ENCODE results near the gene SOX5. TPM values are rescaled to one million over a fixed set of nuclear protein-coding genes. Genes with fewer than 3 reads are reported as not detected.

Gene SOX5
- total and polyA plus RNA-seq, 2 of the 8 experiments (the other 6 are each of a cell fraction or from before 2014, with no cell fraction given), result 2.2 to 2.6 TPM

DNA sequence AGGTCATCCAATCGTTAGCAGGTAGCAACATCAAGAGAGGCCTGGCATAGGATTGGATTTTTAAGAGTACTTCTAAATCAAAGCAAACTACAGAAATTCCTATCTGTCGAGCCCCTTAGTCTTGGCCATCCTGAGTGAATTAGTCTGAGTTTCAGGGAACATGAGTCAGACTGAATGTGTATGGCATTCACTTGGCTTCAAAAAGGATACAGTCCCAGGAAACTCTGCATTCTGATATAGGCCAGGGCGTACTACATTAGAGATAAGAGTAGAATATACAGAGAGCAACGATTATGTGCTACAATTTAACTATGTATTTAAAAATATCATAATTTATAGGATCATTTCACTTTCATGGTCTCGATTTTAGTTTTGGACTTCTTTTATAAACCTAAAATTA lies 242.2 kb downstream of the SOX5 start:
- Histone ChIP-seq H3K9me3 (ENCODE audit: insufficient read depth in 2 of 2, low read depth in 1 of 2, low read length in 1 of 2) (no peaks in the 10 kb centered on the region), H3K23ac (ENCODE audit: insufficient read length) (no peak overlapping the region), H3K27ac (ENCODE audit: low read depth, low read length) (no peak overlapping the region), H2BK15ac (ENCODE audit: low read length) (no peak overlapping the region), H3K4me3 (ENCODE audit: extremely low read depth in 1 of 4, insufficient read depth in 2 of 4, low read depth in 3 of 4, low read length in 4 of 4) (no peak overlapping the region), H4K8ac (ENCODE audit: extremely low read depth, insufficient read depth, low read length) (no peak overlapping the region), H3K9ac (replicated peaks in 1 of 4; ENCODE audit: extremely low read depth in 1 of 4, low read depth in 3 of 4, low read length in 3 of 4) (no peak overlapping the region), H4K20me1 (replicated peaks in 1 of 2; ENCODE audit: control insufficient read depth in 1 of 2, insufficient read depth in 2 of 2, low read length in 2 of 2) (no peaks in the 10 kb centered on the region), H3K23me2 (ENCODE audit: low read depth, low read length) (no peaks in the 10 kb centered on the region), H2AFZ (ENCODE audit: low read length) (no peak overlapping the region), H3K18ac (ENCODE audit: extremely low read depth, low read length) (no peak overlapping the region), H2BK20ac (ENCODE audit: low read length) (no peak overlapping the region), H3K56ac (replicated peaks; ENCODE audit: insufficient read length, low read depth, low read length) (no peak overlapping the region), H2BK120ac (replicated peaks; ENCODE audit: low read depth, low read length) (no peak overlapping the region), H3K4ac (replicated peaks; ENCODE audit: insufficient read length, low read depth, low read length) (no peak overlapping the region), H3K79me2 (ENCODE audit: control insufficient read depth in 1 of 2, insufficient read depth in 2 of 2, low read length in 2 of 2) (no peaks in the 10 kb centered on the region), H2BK5ac (ENCODE audit: low read depth, low read length) (no peak overlapping the region), H3K4me1 (replicated peaks in 1 of 4; ENCODE audit: control insufficient read depth in 3 of 4, insufficient read depth in 4 of 4, low read length in 3 of 4) (peaks cover 0 to 22% (median 9%) of the 10 kb centered on the region in 4 experiments; a peak in 6 of 7 replicates), H2AK5ac (ENCODE audit: low read depth, low read length) (no peak overlapping the region), H2BK12ac (ENCODE audit: low read depth, low read length) (no peak overlapping the region), H3K14ac (ENCODE audit: insufficient read length) (no peak overlapping the region), H3K27me3 (replicated peaks in 1 of 4; ENCODE audit: control insufficient read depth in 3 of 4, extremely low read depth in 1 of 4, insufficient read depth in 3 of 4, low read length in 3 of 4) (no peaks in the 10 kb centered on the region), H3K36me3 (ENCODE audit: control insufficient read depth in 2 of 4, insufficient read depth in 4 of 4, low read length in 3 of 4) (no peaks in the 10 kb centered on the region), H3K79me1 (ENCODE audit: low read depth, low read length) (no peaks in the 10 kb centered on the region), H4K91ac (replicated peaks; ENCODE audit: insufficient read length, low read length) (no peak overlapping the region), H4K5ac (ENCODE audit: insufficient read length, low read depth, low read length) (no peak overlapping the region), H3K4me2 (ENCODE audit: insufficient read depth in 1 of 2, low read depth in 2 of 2, low read length in 2 of 2) (no peak overlapping the region)
- WGBS, 2 experiments (ENCODE audit: extremely low coverage in 1 of 2, insufficient coverage in 1 of 2, insufficient read length in 1 of 2, insufficient replicate concordance in 2 of 2, low coverage in 1 of 2, low lambda C conversion rate in 2 of 2, missing lambda C conversion rate in 1 of 2), result 83% methylated on average over 5 of the region's 5 CpGs; no CpG with 5 or more reads in 1 of the 2 experiments
- CTCF ChIA-PET (ENCODE audit: partially characterized antibody), result no interaction called here
- FAIRE-seq (no peak), DNase-seq (ENCODE audit: low read depth in 1 of 2, low spot score in 2 of 2) (no peak)
- POLR2A ChIA-PET (ENCODE audit: partially characterized antibody), result no interaction called here
- no peak for TF ChIP-seq CHD2 (IDR thresholded peaks at IDR 0.05; ENCODE audit: low read length)
- no peak for TF ChIP-seq BACH1 (IDR thresholded peaks at IDR 0.05; ENCODE audit: low read length)
- TF ChIP-seq HDAC2 (IDR thresholded peaks at IDR 0.05; ENCODE audit: borderline replicate concordance in 1 of 2, low read depth in 2 of 2, low read length in 2 of 2), result no peak
- TF ChIP-seq POLR2AphosphoS5 (IDR thresholded peaks at IDR 0.05; ENCODE audit: low read depth, low read length), result no peak
- TF ChIP-seq RAD21 (IDR thresholded peaks at IDR 0.05 in 1 of 2, conservative IDR thresholded peaks at IDR 0.05 in 1 of 2; ENCODE audit: low read depth in 2 of 2, low read length in 2 of 2), result no peak
- no peak for TF ChIP-seq CTBP2 (IDR thresholded peaks at IDR 0.05; ENCODE audit: borderline replicate concordance, insufficient read depth, insufficient read length, low read length)
- TF ChIP-seq BRCA1 (IDR thresholded peaks at IDR 0.05; ENCODE audit: low read depth, low read length), result no peak
- TF ChIP-seq TAF7 (optimal IDR thresholded peaks at IDR 0.05; ENCODE audit: borderline replicate concordance, low read depth, low read length), result no peak
- TF ChIP-seq MAFK (IDR thresholded peaks at IDR 0.05; ENCODE audit: low read depth, low read length), result no peak
- no peak for TF ChIP-seq SP2 (IDR thresholded peaks at IDR 0.05; ENCODE audit: low read length)
- TF ChIP-seq BCL11A (IDR thresholded peaks at IDR 0.05; ENCODE audit: low read depth in 2 of 2, low read length in 2 of 2), result no peak
- no peak for TF ChIP-seq EGR1 (IDR thresholded peaks at IDR 0.05; ENCODE audit: borderline replicate concordance, low read depth, low read length)
- no peak for TF ChIP-seq NRF1 (IDR thresholded peaks at IDR 0.05; ENCODE audit: low read depth, low read length)
- TF ChIP-seq TCF12 (IDR thresholded peaks at IDR 0.05; ENCODE audit: low read depth, low read length), result no peak
- no peak for TF ChIP-seq JUN (IDR thresholded peaks at IDR 0.05; ENCODE audit: low read depth, low read length)
- no peak for TF ChIP-seq SIX5 (IDR thresholded peaks at IDR 0.05; ENCODE audit: low read depth, low read length)
